Measurements from ENCODE around the gene PHETA2.

DNA sequence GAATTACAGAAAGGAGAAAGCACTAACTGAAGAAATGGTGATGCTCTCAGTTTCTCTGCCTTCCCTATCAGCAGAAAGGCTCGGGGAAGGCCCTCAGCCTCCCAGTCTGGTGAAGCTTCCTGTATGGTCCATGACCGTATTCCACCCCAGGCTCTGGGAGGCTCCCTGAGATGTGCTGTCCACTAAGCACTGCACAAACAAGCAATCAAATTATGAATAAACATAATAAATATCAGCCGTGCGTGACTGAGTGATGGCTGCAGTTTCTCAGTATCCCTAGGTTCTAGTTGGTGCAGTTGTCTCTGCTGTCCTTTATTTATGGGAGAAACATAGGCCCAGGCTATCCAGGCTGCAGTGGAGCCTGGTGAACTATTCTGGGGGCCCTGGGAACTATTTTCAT lies 9.1 kb downstream of the PHETA2 start:
- TF ChIP-seq, protein P1, sequence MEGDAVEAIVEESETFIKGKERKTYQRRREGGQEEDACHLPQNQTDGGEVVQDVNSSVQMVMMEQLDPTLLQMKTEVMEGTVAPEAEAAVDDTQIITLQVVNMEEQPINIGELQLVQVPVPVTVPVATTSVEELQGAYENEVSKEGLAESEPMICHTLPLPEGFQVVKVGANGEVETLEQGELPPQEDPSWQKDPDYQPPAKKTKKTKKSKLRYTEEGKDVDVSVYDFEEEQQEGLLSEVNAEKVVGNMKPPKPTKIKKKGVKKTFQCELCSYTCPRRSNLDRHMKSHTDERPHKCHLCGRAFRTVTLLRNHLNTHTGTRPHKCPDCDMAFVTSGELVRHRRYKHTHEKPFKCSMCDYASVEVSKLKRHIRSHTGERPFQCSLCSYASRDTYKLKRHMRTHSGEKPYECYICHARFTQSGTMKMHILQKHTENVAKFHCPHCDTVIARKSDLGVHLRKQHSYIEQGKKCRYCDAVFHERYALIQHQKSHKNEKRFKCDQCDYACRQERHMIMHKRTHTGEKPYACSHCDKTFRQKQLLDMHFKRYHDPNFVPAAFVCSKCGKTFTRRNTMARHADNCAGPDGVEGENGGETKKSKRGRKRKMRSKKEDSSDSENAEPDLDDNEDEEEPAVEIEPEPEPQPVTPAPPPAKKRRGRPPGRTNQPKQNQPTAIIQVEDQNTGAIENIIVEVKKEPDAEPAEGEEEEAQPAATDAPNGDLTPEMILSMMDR (IDR thresholded peaks at IDR 0.05), result no peak
- no peak for TF ChIP-seq POLR2A (IDR thresholded peaks at IDR 0.05; ENCODE audit: low read depth)
- TF ChIP-seq EP300 (IDR thresholded peaks at IDR 0.05), result no peak
- TF ChIP-seq POLR2AphosphoS5 (IDR thresholded peaks at IDR 0.05), result no peak

All from esophagus muscularis mucosa (tissue), 4 donors.